Fibroblast of skin of right quadriceps (primary cell): ENCODE results near the gene SFSWAP.
A peak's percentile ranks its signal among the peaks of the same experiment; 100 is the strongest.
"Not testable (repeated sequence)": the region's sequence is repeated elsewhere in the genome, so short reads cannot be mapped to it uniquely, and the experiment has no call there.

Source experiments
- DNase-seq: peaks from one replicate; pipeline ENCODE4 v3.0.0-alpha.2; 2013

Gene SFSWAP

DNA sequence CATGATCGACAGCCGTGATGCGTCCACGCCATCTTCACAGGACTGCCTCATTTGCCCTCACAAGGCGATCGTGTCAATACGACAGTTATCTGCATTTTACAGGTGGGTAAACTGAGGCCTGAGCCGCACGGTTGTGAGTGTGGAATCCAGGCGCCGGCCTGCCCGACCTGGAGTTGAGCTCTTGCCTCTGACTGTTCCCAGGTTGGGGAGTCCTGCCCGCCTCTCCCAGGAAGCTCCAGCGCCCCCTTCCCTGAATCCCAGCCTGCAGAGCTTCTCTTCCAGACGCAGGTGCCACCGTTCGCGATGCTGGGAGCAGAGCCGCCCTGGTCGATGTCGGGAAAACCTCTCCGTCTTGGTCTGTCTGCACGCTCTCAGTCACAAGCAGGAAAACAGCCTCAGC lies 31.1 kb upstream of the SFSWAP start:
- DNase-seq, result not testable (repeated sequence)

DNA sequence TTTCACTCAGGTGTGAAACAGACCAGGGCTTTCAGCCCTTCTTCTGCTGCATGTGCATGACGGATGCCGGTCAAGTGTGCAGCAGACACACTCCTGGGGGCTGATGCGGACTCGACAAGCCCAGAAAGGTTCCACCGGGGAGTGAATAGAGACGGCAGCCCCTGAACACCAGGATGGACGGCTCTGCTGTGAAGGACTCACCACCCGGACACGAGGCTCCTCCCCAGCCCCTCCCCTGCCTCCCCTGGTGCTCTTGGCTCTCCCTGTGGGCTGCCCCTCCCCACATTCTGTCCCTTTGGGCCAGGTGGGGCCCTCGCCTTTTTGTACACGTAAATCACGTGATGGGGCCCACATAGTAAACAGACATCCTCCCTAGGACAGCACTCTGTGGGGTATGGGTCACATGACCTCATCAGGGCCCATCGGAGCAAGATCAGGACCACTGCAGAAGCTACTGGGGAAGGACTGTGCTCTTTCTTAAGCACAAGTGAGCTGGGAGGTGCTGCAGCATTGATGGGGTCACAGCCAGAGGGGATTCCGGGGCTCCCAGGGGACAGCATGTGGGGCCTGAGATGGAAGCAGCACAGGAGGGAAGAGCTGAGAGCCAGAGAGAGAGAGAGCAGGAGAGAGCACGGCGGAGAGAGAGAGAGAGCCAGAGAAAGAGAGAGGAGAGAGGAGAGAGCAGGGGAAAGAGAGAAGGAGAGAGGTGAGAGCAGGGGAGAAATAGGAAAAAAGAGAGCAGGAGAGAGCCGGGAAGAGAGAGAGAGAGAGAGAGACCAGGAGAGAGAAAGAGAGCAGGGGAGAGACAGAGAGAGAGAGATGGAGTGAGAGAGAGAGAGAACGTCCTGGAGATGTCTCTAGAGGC lies 30.3 kb upstream of the SFSWAP start:
- DNase-seq, result not testable (repeated sequence)

GRCh38 chr12:131681257-131681620 lies 29.7 kb upstream of the SFSWAP start:
- DNase-seq, result no peak

DNA sequence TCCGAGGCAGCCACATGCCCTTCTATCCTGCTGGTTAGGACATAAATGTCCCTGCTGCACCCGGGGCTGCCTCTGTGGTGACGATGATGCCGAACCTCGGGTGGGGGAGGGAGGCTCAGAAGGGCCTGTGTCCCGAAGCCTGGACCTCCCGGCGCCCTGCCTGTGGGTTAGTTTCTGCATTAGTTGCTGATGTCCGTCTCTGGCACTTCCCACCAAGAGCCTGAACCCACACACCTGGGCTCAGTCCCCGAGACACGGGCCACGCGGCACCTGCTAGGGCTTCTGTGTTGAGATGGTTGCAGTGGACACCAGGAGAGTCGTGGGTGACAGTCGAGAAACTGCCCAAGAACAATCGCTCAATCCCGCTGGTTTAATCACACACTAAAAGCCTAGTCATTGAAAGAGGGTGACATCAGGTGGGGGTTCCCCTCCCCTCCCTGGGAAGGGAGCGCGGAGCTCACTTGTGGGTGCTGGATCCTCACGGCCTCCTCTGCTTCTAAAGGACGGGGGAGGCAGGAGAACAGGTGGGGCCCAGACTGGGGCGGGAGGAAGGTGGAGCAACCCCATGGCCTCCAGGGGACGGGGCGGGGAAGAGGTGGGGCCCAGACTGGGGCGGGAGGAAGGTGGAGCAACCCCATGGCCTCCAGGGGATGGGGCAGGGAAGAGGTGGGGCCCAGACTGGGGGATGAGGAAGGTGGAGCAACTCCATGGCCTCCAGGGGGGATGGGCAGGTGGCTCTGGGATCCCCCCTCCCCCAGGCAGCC lies 29.0 kb upstream of the SFSWAP start:
- DNase-seq, result not testable (repeated sequence)

GRCh38 chr12:131682510-131682895 lies 28.4 kb upstream of the SFSWAP start:
- DNase-seq, result no peak

GRCh38 chr12:131683266-131684014 lies 27.4 kb upstream of the SFSWAP start:
- DNase-seq, result no peak

GRCh38 chr12:131684015-131684725 lies 26.7 kb upstream of the SFSWAP start:
- no peak for DNase-seq

DNA sequence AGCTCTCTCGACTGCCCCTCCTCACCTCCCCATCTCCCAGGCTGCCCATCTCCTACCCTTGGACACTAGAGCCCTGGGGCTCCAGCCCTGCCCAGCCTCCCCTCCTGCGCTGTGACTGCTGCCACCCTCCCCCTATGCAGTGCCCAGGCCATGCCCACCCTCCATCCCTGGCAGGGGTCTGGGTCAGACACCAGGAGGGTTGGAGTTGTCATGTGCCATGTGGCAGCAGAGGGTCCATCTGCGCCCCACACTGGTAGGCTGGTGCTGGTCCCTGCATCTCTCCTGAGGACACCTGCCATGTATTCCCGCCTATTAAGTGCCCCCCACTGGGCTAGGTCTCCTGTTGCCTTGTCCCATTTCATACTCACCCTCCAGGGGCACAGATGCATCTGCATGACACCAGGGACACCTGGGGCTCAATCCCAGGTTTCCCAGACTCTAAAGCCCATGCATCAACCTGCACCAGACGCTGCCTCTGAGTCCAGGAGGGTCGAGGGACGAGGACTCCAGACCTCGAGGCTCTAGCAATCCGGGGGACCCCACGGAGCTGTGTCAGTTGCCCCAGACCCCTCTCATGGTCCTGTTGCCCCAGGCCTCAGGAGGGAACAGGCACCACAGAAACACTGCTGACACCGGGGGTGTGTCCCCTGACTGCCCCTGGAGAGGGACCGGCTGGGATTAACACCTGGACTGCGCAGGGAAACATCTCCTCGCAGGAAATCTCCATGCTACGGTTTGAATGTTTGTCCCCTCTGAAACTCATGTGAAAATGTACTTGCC lies 23.4 kb upstream of the SFSWAP start:
- no peak for DNase-seq

GRCh38 chr12:131688131-131688844 lies 22.6 kb upstream of the SFSWAP start:
- no peak for DNase-seq

DNA sequence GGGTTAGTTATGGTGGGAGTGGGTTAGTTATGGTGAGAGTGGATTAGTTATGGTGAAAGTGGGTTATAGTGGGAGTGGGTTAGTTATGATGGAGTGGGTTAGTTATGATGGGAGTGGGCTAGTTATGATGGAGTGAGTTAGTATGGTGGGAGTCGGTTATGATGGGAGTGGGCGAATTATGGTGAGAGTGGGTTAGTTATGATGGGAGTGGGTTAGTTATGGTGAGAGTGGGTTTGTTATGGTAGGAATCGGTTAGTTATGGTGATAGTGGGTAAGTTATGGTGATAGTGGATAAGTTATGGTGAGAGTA lies 22.1 kb upstream of the SFSWAP start:
- no peak for DNase-seq

- no peak for DNase-seq
Observed at GRCh38 chr12:131690320-131690719, 20.6 kb upstream of the SFSWAP start.

DNA sequence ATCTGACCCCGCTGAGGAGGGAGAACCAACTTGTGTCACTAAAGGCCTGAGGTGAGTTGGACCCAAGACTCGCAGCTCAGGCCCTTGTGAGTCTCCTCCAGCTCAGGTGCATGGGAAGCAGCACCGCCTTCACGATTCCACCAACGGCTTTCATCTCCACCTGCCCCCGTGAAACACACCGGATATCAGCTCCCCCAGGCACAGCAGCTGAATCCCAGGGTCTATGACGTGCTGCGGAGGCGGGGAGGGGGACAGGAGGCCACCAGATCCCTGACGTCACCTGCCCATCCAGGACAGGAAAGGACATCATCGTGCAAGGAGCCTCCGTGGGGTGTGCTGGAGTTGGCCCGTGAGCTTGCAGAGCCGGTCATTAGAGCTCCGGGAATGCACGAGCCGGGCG lies 18.5 kb upstream of the SFSWAP start:
- no peak for DNase-seq

DNA sequence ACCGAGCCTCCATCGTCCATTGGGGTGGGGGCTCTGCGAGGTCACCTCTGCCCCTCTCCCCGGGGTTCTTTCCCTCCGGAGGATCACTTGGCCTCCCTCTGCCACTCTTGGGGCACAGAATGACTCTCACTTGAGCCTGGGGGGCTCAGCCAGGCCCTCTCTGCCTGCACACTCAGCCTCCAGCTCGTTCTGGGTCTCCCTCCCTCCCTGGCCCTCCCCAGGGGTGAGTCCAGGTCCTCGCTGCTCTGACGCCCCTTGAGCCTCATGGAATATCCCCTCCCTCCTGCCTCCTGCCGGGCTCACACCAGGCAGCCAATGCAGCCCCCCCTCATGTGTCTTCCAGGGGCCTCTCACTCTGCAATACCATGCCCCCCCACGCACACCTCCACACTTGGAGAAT lies 17.7 kb upstream of the SFSWAP start:
- no peak for DNase-seq

- no peak for DNase-seq
Observed at GRCh38 chr12:131694116-131694838, 16.6 kb upstream of the SFSWAP start.

GRCh38 chr12:131695968-131696367 lies 14.9 kb upstream of the SFSWAP start:
- no peak for DNase-seq

DNA sequence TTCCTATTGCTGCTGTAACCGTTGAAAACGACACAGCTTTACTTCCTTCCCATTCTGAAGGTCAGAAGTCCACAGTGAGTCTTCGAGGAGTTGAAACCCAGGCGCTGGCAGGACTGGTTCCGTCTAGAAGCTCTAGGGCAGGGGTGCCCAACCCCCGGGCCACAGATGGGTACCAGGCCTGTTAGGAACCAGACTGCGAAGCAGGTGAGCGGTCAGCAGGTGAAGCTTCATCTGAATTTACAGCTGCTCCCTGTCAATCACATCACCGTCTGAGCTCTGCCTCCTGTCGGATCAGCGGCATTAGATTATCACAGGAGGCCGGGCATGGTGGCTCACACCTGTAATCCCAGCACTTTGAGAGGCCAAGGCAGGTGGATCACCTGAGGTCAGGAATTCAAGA lies 12.6 kb upstream of the SFSWAP start:
- DNase-seq, result no peak

GRCh38 chr12:131699434-131699833 lies 11.5 kb upstream of the SFSWAP start:
- DNase-seq, result peak; percentile 26

DNA sequence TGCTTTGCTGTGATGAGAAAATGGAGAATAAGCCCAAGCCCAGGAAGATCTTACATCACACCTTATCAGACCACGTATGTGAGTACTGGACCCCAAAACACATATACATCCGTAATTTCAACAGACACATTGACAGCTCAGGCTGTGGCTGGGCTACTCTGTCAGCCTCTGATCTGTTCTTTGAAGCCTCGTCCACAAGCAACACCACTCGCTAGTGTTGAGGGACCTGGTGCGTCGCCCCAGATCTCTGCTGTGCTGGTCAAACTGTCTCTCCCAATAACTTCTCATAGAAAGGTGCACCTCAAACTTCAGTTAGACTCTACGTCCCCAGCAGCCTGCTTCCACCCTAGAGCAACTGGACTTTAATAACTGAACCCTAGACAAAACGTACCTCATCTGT lies 10.6 kb upstream of the SFSWAP start:
- DNase-seq, result no peak

DNA sequence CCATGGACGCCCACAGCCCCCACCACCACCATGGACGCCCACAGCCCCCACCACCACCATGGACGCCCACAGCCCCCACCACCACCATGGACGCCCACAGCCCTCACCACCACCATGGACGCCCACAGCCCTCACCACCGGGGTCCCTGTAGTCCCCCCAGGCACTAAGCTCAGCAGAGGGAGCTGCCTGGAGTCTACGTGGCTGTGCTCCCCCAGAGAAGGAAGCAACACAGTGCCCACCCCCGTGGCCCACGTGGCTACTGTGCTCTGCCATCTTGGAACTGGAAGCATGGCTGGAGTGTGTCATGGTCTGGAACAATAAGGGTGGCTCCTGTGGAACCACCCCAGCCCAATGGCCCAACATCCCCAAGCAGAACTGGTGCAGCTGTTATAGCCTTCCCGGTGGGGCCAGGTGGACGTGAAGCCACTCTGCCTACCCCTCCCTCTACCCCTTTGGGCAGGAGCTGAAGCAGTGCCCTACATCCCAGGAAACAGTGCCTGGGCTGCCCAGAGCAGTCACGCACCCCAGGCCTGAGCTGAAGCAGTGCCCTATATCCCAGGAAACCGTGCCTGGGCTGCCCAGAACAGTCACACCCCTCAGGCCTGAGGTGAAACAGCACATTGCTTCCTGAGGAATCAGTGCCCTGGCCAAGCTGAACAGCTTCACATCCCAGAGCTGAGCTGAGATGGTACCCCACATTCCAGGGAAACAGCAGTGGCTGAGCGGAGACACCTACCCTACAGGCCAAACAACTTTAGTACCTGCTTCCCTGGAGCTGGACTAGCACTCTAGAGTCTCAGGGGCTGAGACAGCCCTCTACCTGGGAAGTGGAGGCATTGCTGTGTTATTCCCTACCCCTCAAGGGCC lies 9.0 kb upstream of the SFSWAP start:
- DNase-seq, result no peak

DNA sequence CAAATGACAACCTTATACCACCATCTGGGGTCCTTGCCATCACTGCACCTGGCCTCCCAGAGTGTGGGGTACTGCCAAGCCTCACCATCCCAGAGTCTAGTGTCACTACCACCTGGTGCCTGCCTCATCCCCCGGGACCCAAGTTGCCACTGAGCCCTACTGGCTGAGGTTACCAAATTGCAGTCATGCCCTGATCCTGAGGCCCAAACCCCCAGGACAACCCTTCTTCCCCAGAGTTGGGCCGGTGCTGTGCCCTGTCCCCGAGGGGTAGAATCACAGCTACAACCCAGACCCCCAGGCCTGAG lies 8.4 kb upstream of the SFSWAP start:
- no peak for DNase-seq
